Measurements from ENCODE around the gene MND1.
A peak's percentile ranks its signal among the peaks of the same experiment; 100 is the strongest.

The MND1 gene, protein sequence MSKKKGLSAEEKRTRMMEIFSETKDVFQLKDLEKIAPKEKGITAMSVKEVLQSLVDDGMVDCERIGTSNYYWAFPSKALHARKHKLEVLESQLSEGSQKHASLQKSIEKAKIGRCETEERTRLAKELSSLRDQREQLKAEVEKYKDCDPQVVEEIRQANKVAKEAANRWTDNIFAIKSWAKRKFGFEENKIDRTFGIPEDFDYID

DNA sequence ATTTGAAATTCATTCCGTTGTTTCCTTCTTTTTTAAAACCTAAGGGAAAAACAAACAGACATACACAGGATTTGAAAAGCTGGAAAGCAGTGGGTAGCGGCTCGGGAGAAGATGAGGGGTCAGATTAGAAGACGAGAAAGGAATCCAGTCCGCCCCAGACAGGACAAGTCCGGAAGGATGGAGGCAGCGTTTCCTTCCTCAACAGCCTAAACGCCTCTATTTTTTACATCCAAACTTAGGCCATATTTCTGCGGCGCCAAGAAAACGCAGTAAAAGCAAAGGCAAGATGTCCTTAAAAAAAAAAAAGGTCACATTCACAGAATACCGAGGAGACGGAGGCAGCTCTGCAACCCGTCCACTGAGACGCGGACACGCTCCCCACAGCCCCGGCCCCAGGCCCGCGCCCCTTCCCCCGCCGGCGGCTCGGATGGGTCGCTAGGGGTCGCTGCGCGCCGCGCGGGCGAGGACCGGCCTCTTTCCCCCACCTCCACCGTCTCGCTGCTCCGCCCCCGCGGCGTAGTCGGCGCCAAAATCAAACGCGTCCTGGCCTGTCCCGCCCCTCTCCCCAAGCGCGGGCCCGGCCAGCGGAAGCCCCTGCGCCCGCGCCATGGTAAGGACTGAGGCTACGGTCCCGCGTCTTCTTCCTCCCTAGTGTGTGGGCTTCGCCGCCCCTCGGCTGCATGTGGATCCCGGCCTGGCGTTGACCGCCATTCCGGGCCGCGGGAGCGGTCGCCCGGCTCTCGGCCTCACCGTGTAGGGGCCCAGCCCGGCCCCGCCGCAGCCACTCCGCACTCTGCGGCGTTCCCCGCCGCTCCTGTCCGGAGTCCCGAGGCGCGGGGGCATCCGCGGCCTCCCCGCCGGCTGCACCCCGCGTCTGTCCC is at the start of gene MND1:
Gene MND1, plus strand, starts transcription at position 558 of the 881 bp plus-strand sequence. Its CDS starts 50 bp downstream, at position 608.
- DNase-seq (ENCODE audit: low read depth in 1 of 2, low spot score in 1 of 2), result peak; percentile 86 to 87

DNA sequence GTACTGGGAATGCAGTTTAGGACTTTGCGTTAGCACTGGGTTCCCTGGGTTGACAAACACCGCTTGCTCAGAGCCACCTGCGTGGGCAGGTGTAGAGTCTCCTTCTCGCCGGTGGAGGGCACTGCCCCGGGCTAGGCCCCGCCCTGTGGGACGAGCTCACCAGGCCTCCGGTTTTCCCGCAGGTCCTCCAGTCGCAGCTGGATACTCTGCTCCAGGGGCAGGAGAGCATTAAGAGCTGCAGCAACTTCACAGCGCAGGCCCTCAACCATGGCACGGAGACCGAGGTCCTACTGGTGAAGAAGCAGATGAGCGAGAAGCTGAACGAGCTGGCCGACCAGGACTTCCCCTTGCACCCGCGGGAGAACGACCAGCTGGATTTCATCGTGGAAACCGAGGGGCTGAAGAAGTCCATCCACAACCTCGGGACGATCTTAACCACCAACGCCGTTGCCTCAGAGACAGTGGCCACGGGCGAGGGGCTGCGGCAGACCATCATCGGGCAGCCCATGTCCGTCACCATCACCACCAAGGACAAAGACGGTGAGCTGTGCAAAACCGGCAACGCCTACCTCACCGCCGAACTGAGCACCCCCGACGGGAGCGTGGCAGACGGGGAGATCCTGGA is 49.2 kb upstream of the MND1 start:
- no peak for DNase-seq (ENCODE audit: low read depth in 1 of 2, low spot score in 1 of 2)

GRCh38 chr4:153296040-153296823 is 48.3 kb upstream of the MND1 start:
- DNase-seq (ENCODE audit: low read depth in 1 of 2, low spot score in 1 of 2), result no peak

- DNase-seq (ENCODE audit: low read depth in 1 of 2, low spot score in 1 of 2), result no peak
Measured at GRCh38 chr4:153297116-153297515, 47.4 kb upstream of the MND1 start.

DNA sequence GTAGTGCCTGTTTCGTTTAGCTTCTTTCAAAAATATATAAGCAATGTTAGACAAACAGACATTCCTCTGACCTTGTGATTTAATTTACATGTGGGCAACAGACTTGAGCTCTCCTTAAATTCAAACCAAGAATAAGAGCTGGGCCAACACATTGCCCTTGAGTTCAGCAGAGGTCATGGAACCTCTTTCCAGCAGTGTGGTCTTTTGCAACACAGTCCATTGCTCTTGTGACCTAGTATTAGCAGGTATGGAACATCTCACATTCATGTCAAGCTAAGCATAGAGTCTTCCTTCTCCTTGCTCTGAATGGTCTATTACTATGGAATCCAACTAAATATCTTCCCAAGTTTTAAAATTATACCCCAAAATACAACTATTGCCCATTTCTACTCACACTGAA is 33.7 kb upstream of the MND1 start:
- no peak for DNase-seq (ENCODE audit: low read depth in 1 of 2, low spot score in 1 of 2)

- no peak for DNase-seq (ENCODE audit: low read depth in 1 of 2, low spot score in 1 of 2)
Measured at GRCh38 chr4:153314915-153315314, 29.6 kb upstream of the MND1 start.

DNA sequence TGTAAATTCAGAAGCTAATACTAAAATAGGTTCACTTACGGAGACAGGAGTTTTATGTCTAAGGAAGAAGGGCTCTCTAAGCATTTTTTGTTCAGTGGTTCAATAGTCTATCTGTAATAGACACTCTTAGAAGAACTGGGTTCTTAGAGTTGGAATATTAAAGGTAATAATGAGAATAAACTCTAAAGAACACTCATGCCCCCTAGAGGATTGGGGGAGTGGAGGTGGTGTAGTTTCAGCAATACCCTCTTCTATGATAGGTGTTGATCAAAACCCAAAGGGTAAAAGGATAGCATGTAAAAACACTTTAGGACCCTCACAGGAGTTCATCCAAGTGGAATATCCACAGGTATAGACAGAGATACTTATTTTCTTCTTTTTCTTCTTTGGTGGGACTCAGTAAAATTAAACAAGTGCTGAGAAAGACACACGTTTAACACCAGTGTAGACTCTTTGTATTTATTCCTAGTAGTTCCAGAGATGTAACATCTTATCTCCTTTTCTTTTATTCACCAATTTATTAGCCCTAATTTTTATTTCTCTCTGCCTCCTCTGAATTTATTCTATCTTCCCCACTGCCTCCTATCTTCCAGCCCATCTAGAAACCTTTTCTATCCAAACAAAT is 25.7 kb upstream of the MND1 start:
- DNase-seq (ENCODE audit: low read depth in 1 of 2, low spot score in 1 of 2), result no peak

GRCh38 chr4:153322791-153323190 is 21.7 kb upstream of the MND1 start:
- no peak for DNase-seq (ENCODE audit: low read depth in 1 of 2, low spot score in 1 of 2)

DNA sequence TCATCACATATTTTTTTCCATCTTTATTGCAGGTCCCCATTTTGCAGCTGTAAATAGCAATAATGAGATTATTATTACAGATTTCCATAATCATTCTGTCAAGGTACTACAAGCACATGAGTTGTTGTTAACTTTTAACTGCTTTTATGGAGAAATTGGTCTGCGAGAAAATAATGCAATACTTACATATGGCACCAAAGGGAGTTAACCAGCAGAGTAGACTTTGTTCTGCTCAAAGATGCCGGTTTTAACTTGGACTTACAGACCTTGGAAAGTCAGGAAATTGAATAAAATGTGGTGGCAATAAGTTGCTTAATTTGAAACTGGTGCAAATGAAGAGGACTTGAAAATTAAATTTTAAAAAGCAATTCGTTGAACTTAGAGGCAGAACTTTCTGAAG is 20.4 kb upstream of the MND1 start:
- no peak for DNase-seq (ENCODE audit: low read depth in 1 of 2, low spot score in 1 of 2)

DNA sequence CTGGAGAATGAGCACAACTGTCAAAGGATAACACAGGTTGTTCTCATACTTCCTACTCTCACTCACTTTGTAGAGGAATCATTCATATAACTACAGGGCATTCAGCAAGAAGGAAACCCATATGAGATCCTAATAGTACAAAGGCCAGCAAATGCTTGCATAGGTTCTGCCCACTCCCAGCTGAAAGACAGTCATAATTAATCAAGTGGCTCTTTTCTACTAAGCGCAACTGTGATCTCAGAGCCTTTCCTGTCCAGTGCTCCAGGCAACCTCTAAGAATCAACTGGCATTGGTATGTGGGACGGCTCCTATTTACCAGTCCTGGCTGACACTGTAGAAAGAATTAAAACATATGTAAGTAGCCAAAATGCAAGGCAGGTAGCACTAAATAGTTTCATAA is 18.9 kb upstream of the MND1 start:
- no peak for DNase-seq (ENCODE audit: low read depth in 1 of 2, low spot score in 1 of 2)

GRCh38 chr4:153326513-153326912 is 18.0 kb upstream of the MND1 start:
- no peak for DNase-seq (ENCODE audit: low read depth in 1 of 2, low spot score in 1 of 2)

DNA sequence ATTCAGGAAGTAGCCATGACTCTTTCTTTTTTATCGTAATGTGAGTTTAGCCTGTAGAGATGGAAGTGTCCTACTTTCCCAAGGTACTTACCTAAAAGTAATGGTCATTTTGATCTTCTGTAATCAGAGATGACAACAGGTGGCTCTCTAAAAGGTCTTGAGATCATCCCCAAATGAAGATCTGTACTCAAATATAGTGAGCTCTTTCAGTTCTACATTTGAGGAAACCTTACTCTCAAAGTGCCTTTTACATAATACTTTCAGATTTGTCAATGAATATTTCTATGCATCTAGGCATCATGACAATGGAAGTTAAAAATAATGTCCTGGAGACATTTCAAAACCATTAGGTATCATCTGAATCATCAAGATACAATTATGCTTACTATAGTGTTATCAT is 17.2 kb upstream of the MND1 start:
- DNase-seq (ENCODE audit: low read depth in 1 of 2, low spot score in 1 of 2), result no peak

GRCh38 chr4:153332936-153333335 is 11.6 kb upstream of the MND1 start:
- DNase-seq (ENCODE audit: low read depth in 1 of 2, low spot score in 1 of 2), result no peak

DNA sequence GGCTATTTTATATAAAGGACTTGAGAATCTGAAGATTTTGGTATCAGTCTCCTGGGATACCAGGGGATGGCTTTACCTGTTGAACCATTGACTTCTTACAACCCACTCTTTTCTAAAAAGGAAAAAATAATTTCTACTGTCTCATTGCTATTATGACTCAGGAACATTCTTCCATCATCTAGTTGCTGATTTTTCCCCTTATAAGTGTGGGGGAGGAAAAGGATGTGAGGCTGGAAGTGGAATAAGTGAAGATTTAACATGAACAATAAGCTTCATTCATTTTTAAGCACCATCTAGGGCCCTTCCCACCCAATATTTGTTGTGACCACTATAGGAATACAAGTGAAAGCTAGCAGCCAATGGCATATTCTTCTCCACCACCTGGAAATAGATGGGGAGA is 10.6 kb upstream of the MND1 start:
- DNase-seq (ENCODE audit: low read depth in 1 of 2, low spot score in 1 of 2), result no peak

GRCh38 chr4:153335665-153336064 is 8.8 kb upstream of the MND1 start:
- DNase-seq (ENCODE audit: low read depth in 1 of 2, low spot score in 1 of 2), result no peak

DNA sequence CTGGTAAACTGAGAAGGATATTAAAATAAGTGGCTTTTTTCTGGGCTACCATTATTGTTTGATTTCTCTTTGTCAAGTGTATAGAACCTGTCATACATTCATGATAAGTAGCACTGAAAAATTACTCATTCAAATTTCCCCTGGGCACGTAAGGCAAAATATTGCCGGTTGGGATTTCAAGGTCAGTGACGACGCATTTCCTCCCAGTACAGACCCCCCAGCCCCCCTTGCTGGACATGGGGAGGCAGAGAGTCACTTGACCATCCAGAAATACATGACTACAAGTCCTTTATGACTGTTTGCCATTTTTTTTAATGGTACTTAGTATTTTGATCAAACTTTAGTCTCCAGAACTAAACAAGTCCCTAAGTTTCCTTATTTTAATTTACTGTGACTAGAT is 6.8 kb upstream of the MND1 start:
- no peak for DNase-seq (ENCODE audit: low read depth in 1 of 2, low spot score in 1 of 2)

- DNase-seq (ENCODE audit: low read depth in 1 of 2, low spot score in 1 of 2), result no peak
Measured at GRCh38 chr4:153341575-153342090, 2.9 kb upstream of the MND1 start.

GRCh38 chr4:153342751-153343552 is 1.5 kb upstream of the MND1 start:
- DNase-seq (ENCODE audit: low read depth in 1 of 2, low spot score in 1 of 2), result no peak

- DNase-seq (ENCODE audit: low read depth in 1 of 2, low spot score in 1 of 2), result peak in 1 of 2 donors; percentile 13
Measured at GRCh38 chr4:153345012-153345981, 809 bp downstream of the MND1 start.
